ENCODE measurements around the gene SETD5. TPM values are rescaled to one million over a fixed set of nuclear protein-coding genes. Genes with fewer than 3 reads are reported as not detected.
"Not testable (repeated sequence)": the region's sequence is repeated elsewhere in the genome, so short reads cannot be mapped to it uniquely, and the experiment has no call there.

Gene SETD5
- total RNA-seq, 1 donor from 2014 or later, result 99.5 TPM

- DNase-seq (ENCODE audit: low read depth), result no peak
These were observed 70.0 kb downstream of the SETD5 start for GRCh38 chr3:9467451-9467850.

GRCh38 chr3:9468460-9468859, 71.0 kb downstream of the SETD5 start:
- no peak for DNase-seq (ENCODE audit: low read depth)

DNA sequence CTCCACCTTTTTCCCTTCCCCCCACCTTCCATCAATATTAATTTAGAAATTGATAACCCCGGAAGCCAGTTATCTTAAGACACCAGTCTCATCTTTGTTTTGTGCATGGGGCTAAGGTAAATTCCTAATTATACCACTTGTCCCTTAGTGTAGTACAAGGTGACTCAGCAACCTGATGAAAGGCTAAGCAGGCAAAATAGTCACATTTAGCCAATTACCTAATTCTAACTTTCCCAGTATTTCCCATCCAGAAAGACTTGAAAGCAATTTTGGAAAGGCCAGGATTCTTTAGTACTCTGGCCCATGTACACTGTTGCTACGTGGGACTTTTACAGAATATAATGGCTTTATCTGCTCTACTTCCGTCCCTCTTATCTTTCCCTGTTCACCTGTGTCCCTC, 72.6 kb downstream of the SETD5 start:
- no peak for DNase-seq (ENCODE audit: low read depth)

DNA sequence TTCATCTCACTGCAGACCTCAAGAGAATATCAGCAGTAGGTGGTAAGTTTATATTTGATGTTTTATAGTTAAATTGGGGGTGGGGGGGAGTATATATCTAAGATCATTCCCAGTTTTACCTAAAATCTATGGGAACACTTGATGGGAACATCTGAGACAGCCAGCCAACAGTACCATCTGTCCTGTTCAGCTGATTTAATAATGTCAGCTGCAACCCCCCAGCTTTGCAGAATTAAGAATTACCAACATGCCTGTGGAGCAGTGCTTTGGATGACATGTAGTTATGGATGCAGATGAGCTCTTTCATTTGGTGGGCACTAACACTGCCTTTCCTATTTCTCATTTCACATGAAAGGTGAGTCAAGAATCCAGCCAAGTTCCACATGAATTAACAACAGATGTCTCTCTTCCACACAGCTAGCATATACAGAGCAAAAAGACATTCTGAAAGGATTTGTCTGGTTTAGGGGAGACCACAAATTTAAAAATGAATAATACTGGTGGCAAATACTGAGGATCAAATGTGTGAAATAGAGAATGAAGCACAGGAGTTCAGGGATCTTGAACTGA, 76.2 kb downstream of the SETD5 start:
- no peak for DNase-seq (ENCODE audit: low read depth)

- no peak for DNase-seq (ENCODE audit: low read depth)
These were observed 77.1 kb downstream of the SETD5 start for GRCh38 chr3:9474482-9474881.

- no peak for DNase-seq (ENCODE audit: low read depth)
These were observed 79.5 kb downstream of the SETD5 start for GRCh38 chr3:9476935-9477334.

DNA sequence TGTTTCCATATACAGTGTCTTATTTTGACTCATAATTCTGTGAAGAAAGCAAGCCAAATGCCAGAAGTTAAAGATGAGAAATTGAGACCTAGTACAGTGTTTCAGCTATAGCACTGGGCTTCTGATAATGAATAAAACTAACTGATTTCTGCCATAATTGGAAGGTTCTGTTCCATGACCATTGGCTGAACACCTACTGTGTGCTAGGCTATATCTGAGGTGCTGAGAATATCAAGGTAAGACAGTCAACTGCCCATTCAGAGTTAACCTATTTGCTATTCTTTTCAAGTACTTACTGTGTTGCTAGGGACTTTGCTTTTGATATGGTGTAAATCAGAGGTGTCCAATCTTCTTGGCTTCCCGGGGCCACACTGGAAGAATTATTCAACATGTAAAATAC, 82.8 kb downstream of the SETD5 start:
- DNase-seq (ENCODE audit: low read depth), result no peak

- DNase-seq (ENCODE audit: low read depth), result no peak
These were observed 87.8 kb downstream of the SETD5 start for GRCh38 chr3:9485248-9485647.

- DNase-seq (ENCODE audit: low read depth), result no peak
These were observed 94.1 kb downstream of the SETD5 start for GRCh38 chr3:9491506-9491905.

DNA sequence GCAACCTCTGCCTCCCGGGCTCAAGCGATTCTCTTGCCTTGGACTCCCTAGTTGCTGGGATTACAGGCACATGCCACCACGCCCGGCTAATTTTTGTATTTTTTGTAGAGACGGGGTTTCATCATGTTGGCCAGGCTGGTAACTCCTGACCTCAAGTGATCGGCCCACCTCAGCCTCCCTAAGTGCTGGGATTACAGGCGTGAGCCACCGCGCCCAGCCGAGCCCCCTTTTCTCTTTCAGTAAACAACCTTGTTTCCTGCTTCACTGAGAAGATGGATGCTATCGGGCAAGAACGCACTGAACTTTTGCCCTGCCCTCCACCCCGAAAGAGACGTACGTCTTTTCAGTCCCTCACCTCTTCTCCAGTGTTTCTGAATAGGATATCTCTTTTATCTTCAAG, 96.6 kb downstream of the SETD5 start:
- not testable (repeated sequence) for DNase-seq (ENCODE audit: low read depth)

- no peak for DNase-seq (ENCODE audit: low read depth)
These were observed 99.5 kb downstream of the SETD5 start for GRCh38 chr3:9496893-9497292.

- peak; percentile 83 for DNase-seq (ENCODE audit: low read depth)
These were observed 100.6 kb downstream of the SETD5 start for GRCh38 chr3:9497821-9498565.

DNA sequence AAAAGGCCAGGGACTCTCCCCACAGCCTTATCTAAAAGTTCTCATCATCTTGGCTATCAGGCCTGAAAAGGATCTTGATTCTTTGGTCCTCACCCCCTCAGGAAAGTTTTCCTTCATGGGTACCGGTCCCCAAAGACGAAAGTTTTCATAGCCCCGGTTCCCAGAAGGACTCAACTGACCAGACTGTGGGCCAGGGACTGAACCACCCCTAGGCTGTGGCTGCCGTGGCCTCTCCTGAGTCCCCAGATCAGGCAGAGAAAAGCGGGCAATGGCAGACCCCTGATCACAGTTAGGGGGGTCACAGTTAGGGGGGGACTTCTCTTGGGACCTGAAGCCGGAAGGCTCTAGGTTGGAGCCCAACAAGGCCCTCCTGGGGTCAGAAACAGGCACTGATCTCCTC, 101.4 kb downstream of the SETD5 start:
- no peak for DNase-seq (ENCODE audit: low read depth)

DNA sequence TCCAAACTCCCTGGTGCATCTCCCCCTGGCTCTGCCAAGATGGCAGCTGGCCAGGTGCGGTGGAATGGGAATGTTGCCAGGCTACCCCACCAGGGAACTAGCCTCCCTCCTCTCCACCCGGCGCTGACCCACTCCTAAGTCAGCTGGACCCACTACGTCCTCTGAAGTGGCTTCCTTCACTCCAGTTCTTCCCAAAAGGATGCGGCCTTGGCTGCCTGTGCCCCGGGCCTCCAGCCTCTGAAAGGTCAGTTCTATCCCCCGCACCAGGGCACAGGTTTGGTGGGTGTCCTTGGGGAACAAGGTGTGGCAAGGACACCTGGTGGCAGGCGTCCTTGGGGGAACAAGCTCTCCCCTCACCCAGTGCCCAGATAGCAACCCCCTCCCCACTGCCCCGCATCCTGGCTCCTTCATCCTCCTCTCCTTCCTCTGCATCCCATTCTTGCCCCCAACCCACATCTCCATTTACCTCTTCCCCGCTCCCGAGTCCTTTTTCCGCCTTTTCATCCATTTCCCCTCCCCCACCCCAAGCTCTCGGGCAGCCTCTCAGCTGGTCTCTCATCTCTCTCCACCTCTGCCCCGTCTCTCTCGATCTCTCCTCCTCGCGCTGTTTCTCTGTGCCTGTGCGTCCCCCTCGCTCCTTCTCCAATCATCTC, 102.2 kb downstream of the SETD5 start:
- DNase-seq (ENCODE audit: low read depth), result no peak

DNA sequence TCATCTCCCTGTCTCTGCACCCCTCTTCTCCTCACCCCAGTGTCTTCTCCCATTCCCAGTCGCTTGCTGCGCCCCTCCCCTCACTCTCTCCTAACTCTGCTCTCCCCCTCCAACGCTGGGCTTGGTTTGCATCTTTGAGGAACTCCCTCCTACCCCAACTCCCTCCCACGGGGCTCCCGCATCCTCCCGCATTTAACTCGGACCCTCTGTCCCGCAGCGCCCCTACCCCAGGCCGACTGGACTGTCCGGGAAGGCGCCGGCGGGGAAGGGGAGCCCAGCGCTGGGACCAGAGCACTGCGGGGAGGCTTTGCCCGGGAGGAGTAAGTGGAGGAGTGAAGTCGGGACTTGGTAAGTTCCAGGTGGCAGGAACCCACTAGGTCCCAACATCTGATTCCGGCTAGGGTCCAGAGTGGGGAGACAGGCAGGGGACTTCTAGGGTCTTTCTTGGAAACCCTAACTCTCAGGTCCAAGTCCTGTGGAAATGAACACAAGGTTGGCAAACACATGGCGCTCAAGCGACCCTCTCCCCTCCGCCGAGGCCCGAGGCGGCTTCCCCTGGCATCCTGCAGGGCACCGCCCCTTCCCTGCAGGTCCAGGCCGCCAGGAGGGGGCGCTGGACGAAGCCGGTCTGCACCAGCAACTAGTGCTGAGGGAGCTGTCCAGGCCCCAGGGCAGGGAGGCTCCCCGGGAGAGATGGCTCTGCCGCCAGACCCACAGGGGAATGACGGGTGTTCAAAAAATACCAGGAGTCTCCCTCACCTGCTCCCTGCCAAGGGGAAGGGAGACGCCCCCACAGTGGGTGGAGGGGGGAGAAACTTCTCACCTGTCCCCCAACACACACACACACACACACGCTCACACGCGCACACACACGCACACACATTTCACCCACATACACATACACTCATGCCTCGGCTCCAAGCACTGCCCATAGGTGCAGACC, 103.0 kb downstream of the SETD5 start:
- peak; percentile 25 for DNase-seq (ENCODE audit: low read depth)

DNA sequence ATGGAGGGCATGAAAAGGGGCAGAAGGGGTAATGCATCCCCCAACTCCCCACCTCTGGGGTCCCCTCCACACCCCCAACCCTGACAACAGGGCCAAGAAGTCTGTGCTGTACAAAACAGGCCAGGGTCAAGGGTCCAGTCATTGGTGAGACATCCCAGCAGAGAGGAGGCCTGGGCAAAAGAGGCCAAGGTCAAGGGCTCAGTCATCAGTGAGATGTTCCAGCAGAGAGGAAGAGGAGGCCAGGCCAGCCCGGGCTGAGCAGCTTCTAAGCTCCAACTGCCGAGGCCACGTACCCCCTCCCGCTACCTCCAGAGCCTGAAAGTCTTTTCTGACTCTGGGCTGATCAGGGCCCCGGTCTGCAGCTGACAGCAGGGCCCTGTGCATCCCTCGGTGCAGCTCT, 103.8 kb downstream of the SETD5 start:
- no peak for DNase-seq (ENCODE audit: low read depth)

- peak; percentile 68 for DNase-seq (ENCODE audit: low read depth)
These were observed 105.9 kb downstream of the SETD5 start for GRCh38 chr3:9503283-9503682.

- DNase-seq (ENCODE audit: low read depth), result no peak
These were observed 110.5 kb downstream of the SETD5 start for GRCh38 chr3:9507586-9508578.

GRCh38 chr3:9508781-9509180, 111.4 kb downstream of the SETD5 start:
- DNase-seq (ENCODE audit: low read depth), result no peak

- no peak for DNase-seq (ENCODE audit: low read depth)
These were observed 115.1 kb downstream of the SETD5 start for GRCh38 chr3:9512456-9513045.

Measured in renal cortical epithelial cell (primary cell).